Measurements from ENCODE around the gene B4GALNT4. TPM values are rescaled to one million over a fixed set of nuclear protein-coding genes. Genes with fewer than 3 reads are reported as not detected.

B4GALNT4 gene
- total RNA-seq, 2 experiments from 2014 or later: 4.2 to 6.0 TPM

GRCh38 chr11:408154-409007 lies 39.1 kb downstream of the B4GALNT4 start:
- Mint-ChIP-seq H3K27ac (peak overlapping the region; percentile 76), H3K4me3 (no peak overlapping the region), H3K9me3 (no peaks in the 10 kb centered on the region), H3K27me3 (no peaks in the 10 kb centered on the region), H3K4me1 (ENCODE audit: low read depth) (peaks cover 17% of the 10 kb centered on the region), H3K36me3 (ENCODE audit: low read depth) (peaks cover 9% of the 10 kb centered on the region)
- intact Hi-C loops (cut with DNase I, micrococcal nuclease): loop anchor here in 1 of 2 experiments (5.0 kb wide), 2 partner anchors 169 to 171 kb away; partner anchors contain the start of genes PHRF1, PSMD13 and SIRT3
- TF ChIP-seq, protein P1, sequence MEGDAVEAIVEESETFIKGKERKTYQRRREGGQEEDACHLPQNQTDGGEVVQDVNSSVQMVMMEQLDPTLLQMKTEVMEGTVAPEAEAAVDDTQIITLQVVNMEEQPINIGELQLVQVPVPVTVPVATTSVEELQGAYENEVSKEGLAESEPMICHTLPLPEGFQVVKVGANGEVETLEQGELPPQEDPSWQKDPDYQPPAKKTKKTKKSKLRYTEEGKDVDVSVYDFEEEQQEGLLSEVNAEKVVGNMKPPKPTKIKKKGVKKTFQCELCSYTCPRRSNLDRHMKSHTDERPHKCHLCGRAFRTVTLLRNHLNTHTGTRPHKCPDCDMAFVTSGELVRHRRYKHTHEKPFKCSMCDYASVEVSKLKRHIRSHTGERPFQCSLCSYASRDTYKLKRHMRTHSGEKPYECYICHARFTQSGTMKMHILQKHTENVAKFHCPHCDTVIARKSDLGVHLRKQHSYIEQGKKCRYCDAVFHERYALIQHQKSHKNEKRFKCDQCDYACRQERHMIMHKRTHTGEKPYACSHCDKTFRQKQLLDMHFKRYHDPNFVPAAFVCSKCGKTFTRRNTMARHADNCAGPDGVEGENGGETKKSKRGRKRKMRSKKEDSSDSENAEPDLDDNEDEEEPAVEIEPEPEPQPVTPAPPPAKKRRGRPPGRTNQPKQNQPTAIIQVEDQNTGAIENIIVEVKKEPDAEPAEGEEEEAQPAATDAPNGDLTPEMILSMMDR (IDR thresholded peaks at IDR 0.05): no peak
- Histone ChIP-seq H3K9me3 (ENCODE audit: control insufficient read depth in 1 of 2, insufficient read depth in 1 of 2, low read length in 2 of 2) (no peaks in the 10 kb centered on the region), H3K36me3 (ENCODE audit: insufficient read depth, low read length) (peaks cover 20% of the 10 kb centered on the region), H3K4me3 (ENCODE audit: low read length) (no peak overlapping the region), H3K4me1 (ENCODE audit: insufficient read depth, low read length) (peaks cover 56% of the 10 kb centered on the region), H3K27me3 (ENCODE audit: control insufficient read depth in 1 of 2, insufficient read depth in 2 of 2, low read length in 2 of 2) (no peaks in the 10 kb centered on the region), H3K27ac (ENCODE audit: low read depth in 1 of 2, low read length in 2 of 2) (peak overlapping the region; percentile 55 to 64)
- no peak for DNase-seq
- ChIA-PET CTCF (interaction anchor here (1.8 to 4.3 kb wide), 2 partner anchors 40 to 42 kb away, joined by 6 to 37 read pairs; partner anchors contain the start of gene PTDSS2), POLR2A (interaction anchor here (1.0 to 7.3 kb wide), 7 partner anchors 8 to 201 kb away, joined by 3 to 88 read pairs (median 19); partner anchors contain the start of genes BET1L, PSMD13, PTDSS2 and RIC8A)
- ATAC-seq (ENCODE audit: poor library complexity): no peak

- Mint-ChIP-seq H3K4me3 (no peak overlapping the region), H3K27me3 (no peaks in the 10 kb centered on the region), H3K9me3 (no peaks in the 10 kb centered on the region), H3K36me3 (ENCODE audit: low read depth) (peaks cover 11% of the 10 kb centered on the region), H3K27ac (no peak overlapping the region), H3K4me1 (ENCODE audit: low read depth) (peaks cover 19% of the 10 kb centered on the region)
- ChIA-PET POLR2A (interaction anchor here (1.2 to 7.3 kb wide), 3 partner anchors 7 to 98 kb away, joined by 3 to 88 read pairs (median 75); partner anchors contain the start of genes PTDSS2 and SIGIRR), CTCF (interaction anchor here (1.8 kb wide), 1 partner anchor 39 kb away, joined by 6 read pairs; no protein-coding TSS in a partner anchor)
- Histone ChIP-seq H3K4me3 (ENCODE audit: low read length) (no peak overlapping the region), H3K4me1 (ENCODE audit: insufficient read depth, low read length) (peaks cover 61% of the 10 kb centered on the region), H3K27ac (ENCODE audit: low read depth in 1 of 2, low read length in 2 of 2) (no peak overlapping the region), H3K36me3 (ENCODE audit: insufficient read depth, low read length) (peaks cover 20% of the 10 kb centered on the region), H3K9me3 (ENCODE audit: control insufficient read depth in 1 of 2, insufficient read depth in 1 of 2, low read length in 2 of 2) (no peaks in the 10 kb centered on the region), H3K27me3 (ENCODE audit: control insufficient read depth in 1 of 2, insufficient read depth in 2 of 2, low read length in 2 of 2) (no peaks in the 10 kb centered on the region)
- ATAC-seq (ENCODE audit: poor library complexity): no peak
- no peak for DNase-seq
- TF ChIP-seq, protein P1 (IDR thresholded peaks at IDR 0.05): no peak
- intact Hi-C loops (cut with DNase I, micrococcal nuclease): loop anchor here in 1 of 2 experiments (5.0 kb wide), 2 partner anchors 168 to 172 kb away; partner anchors contain the start of genes PHRF1, PSMD13 and SIRT3
These were observed 39.8 kb downstream of the B4GALNT4 start for GRCh38 chr11:409008-409599.

All from CD4-positive, alpha-beta T cell (primary cell).